Measurements from ENCODE around the gene STK16. TPM values are rescaled to one million over a fixed set of nuclear protein-coding genes. Genes with fewer than 3 reads are reported as not detected.
A peak's percentile ranks its signal among the peaks of the same experiment; 100 is the strongest.
"Not testable (repeated sequence)": the region's sequence is repeated elsewhere in the genome, so short reads cannot be mapped to it uniquely, and the experiment has no call there.

Gene STK16, protein sequence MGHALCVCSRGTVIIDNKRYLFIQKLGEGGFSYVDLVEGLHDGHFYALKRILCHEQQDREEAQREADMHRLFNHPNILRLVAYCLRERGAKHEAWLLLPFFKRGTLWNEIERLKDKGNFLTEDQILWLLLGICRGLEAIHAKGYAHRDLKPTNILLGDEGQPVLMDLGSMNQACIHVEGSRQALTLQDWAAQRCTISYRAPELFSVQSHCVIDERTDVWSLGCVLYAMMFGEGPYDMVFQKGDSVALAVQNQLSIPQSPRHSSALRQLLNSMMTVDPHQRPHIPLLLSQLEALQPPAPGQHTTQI
- 27.9 TPM for polyA plus RNA-seq (2013, experiment 1 of 2; ENCODE audit: insufficient read length)
- 30.2 TPM for polyA plus RNA-seq (2013, experiment 2 of 2; ENCODE audit: insufficient read length)

- peak; percentile 91 for DNase-seq
Measured at GRCh38 chr2:219245148-219245898, at the start of gene STK16, which contains the start of gene GLB1L. Gene STK16 (plus strand): TSS chr2:219245479. CDS start chr2:219246000, 521 bp downstream. Gene GLB1L (minus strand): TSS chr2:219245444. CDS start chr2:219243573, 1,871 bp downstream.

DNA sequence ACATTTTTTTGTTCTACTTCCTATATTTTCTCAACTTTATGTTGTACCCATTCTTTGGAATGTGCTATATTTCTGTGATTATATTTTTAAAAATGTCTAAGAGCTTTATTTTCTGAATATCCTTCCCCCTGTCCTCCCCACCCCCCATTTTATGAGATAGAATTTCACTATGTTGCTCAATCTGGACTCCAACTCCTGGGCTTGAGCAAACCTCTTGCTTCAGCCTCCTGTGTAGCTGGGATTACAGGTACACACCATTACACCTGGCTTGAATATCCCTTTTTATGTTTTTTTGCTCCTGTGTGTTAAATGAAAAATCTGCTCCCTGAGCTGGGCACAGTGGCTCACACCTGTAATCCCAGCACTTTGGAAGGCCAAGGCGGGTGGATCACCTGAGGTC, 47.9 kb upstream of the STK16 start:
- no peak for DNase-seq

DNA sequence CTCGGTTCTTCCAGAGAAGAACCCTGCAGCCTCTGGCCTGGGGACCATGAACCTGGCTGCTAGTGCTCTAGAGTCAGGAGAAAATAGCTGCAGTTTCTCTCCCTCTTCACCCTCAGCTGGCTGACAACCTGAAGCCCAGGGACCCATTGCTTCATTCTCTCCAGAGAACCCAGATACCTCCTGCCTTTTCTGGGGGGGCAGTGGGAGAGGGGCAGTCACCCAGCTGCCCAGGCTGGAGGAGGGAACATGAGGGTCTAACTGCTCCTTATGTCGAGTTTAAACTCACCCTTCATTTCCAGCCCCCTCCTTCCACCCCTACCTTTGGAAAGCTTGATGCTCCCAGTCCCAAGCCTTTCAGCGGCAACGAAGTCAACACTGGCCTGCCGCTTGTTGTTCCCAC, 46.3 kb upstream of the STK16 start:
- no peak for DNase-seq

- DNase-seq, result no peak
Measured at GRCh38 chr2:219199470-219200211, 45.6 kb upstream of the STK16 start.

- not testable (repeated sequence) for DNase-seq
Measured at GRCh38 chr2:219200502-219201326, 44.6 kb upstream of the STK16 start.

- DNase-seq, result not testable (repeated sequence)
Measured at GRCh38 chr2:219201331-219201730, 43.9 kb upstream of the STK16 start.

DNA sequence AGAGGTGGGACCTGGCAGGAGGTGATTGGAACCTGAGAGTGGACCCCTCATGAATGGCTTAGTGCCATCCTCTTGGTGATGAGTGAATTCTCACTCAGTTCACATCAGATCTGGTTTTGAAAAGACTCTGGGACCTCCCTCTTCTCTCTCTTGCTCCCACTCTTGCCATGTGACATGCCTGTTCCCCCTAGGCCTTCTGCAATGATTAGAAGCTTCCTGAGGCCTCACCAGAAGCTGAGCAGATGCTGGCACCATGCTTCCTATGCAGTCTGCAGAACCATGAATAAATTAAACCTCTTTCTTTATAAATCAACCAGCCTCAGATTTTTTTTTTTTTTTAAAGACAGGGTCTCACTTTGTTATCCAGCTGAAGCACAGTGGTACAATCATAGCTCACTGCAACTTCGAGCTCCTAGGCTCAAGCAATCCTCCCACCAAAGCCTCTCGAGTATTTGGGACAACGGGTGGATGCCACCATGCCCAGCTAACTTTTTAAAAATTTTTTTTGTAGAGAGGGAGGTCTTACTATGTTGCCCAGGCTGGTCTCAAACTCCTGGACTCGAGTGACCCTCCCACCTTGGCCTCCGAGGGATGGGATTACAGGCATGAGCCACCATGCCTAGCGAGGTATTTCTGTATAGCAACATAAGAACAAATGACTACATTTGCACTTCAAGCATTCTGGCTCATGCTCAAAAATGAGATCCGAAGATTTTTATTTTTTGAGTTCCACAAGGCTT, 40.7 kb upstream of the STK16 start:
- no peak for DNase-seq

- no peak for DNase-seq
Measured at GRCh38 chr2:219205165-219205538, 40.1 kb upstream of the STK16 start.

GRCh38 chr2:219205981-219206327, 39.3 kb upstream of the STK16 start:
- DNase-seq, result no peak

DNA sequence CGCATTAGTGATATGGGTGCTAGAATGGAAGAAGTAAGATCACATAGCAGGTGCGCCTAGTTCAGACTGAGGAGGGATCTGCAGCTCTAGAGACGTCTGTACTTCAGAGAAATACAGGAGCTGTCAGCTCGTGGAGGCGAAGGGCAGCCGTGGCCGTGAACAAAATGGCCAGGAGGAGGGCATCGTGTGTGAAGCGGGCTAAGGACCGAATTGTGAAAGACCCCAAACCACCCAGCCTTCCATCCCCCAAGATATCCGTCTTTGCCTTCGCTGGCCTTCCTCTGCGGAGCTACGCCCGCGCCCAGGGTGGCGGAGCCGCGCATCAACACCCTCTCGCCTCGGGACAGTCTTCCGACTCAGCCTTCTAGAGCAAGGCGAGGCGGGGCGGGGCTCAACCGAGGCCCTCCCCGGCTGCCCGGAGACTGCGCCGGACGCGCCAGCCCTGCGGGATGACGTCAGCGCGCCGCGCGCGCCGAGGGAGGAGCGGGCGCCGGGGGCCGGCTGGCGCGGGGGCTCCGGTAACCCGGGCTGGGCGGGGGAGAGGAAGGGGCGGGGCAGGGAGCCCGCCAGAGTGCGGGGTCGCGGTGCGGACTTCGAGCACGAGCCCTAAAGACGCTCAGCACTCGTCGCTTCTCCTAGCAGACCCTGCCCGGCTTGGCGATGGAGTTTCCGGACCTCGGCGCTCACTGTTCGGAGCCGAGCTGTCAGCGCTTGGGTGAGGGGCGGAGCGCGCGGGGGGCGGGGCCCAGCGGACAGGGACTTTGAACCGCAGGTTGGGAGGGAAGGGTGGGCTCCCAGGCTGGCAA, 38.7 kb upstream of the STK16 start, which contains the start of gene ZFAND2B:
TSS of gene ZFAND2B (plus strand) at position 455 of the 806 bp plus-strand sequence. CDS start at position 661, 206 bp downstream.
- peak; percentile 94 for DNase-seq

GRCh38 chr2:219207134-219207883, 38.0 kb upstream of the STK16 start:
- DNase-seq, result no peak

- DNase-seq, result peak; percentile 29
Measured at GRCh38 chr2:219207884-219208740, 37.2 kb upstream of the STK16 start.

- DNase-seq, result no peak
Measured at GRCh38 chr2:219209236-219210195, 35.8 kb upstream of the STK16 start.

DNA sequence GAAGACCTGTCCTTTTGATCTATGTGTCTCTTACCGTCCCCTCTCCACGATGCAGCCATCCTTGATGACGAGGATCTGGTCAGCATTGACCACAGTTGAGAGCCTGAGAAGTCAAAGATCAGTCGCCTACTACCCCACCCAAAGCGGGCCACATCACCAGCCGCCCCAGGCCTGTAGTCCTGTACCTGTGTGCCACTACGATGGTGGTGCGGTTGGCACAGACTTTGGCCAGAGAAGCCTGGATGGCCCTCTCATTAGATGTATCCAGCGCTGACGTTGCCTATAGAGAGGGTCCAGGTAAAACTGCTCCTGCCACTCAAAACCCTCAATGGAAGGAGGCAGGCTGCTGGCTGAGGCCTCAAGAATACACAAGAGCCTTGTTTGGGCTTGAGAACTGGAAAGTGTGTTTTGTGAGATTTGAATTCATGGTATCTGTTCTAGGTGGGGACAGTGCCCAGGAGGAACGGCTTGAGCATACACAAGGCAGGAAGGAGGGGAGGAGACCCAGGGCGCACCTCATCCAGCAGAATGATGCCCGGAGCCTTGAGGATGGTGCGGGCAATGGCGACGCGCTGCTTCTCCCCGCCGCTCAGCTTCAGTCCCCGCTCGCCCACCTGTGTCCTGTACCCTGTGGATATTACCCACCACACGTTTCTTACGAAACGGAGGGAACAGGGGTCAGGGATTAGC, 34.9 kb upstream of the STK16 start:
- DNase-seq, result no peak

- no peak for DNase-seq
Measured at GRCh38 chr2:219210886-219211362, 34.4 kb upstream of the STK16 start.

DNA sequence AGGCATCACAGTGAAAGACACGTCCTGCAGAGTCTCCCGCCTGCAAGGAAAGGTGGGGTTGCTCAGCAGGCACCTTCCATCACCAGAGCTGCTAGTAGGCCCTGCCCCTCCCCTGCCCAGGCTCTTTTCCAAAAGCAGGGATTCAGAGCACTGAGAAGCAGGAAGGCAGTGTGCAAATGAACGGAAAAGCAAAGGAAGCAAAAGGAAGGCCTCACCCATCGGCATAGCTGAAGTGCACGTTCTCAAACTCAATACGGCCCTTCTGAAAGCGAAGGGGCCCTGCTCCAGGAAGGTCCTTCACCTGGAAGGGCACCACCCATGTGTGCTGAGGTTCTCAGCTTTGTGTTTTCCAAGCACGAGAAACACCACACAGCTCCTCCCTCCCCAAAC, 32.3 kb upstream of the STK16 start:
- no peak for DNase-seq
